H9 (cell line): ENCODE results near the gene LRRN4. TPM values are rescaled to one million over a fixed set of nuclear protein-coding genes. Genes with fewer than 3 reads are reported as not detected.

Experiments
- DNase-seq: peaks from one replicate; pipeline ENCODE4 v3.0.0-alpha.2; 2017
- H2AFZ ChIP-seq: one replicate; pipeline ENCODE4 v1.6.1; 2013; ENCODE audit warnings: mild to moderate bottlenecking, low read length, control low read depth, moderate library complexity
- H2AK5ac ChIP-seq: 2 replicates; pipeline ENCODE4 v1.6.1; 2013; ENCODE audit warnings: low read length, control low read depth, mixed read lengths; ENCODE audit not compliant: insufficient read length
- H2BK120ac ChIP-seq: one replicate; pipeline ENCODE4 v1.6.1; 2013; ENCODE audit warnings: low read depth, mild to moderate bottlenecking, low read length, control low read depth, inconsistent platforms; ENCODE audit not compliant: poor library complexity, severe bottlenecking
- H2BK12ac ChIP-seq: 2 replicates; pipeline ENCODE4 v1.6.1; 2013; ENCODE audit warnings: low read length, control low read depth, mixed read lengths, low read depth; ENCODE audit not compliant: insufficient read length
- H2BK15ac ChIP-seq: 2 replicates; pipeline ENCODE4 v1.6.1; 2013; ENCODE audit warnings: low read depth, low read length, control low read depth
- H2BK20ac ChIP-seq: one replicate; pipeline ENCODE4 v1.6.1; 2013; ENCODE audit warnings: low read depth, mild to moderate bottlenecking, low read length, control low read depth, inconsistent platforms; ENCODE audit not compliant: poor library complexity, severe bottlenecking
- H2BK5ac ChIP-seq: 2 replicates; pipeline ENCODE4 v1.6.1; 2013; ENCODE audit warnings: low read length, control low read depth, mixed read lengths; ENCODE audit not compliant: insufficient read length
- H3K14ac ChIP-seq: 2 replicates; pipeline ENCODE4 v1.6.1; 2013; ENCODE audit warnings: low read length, control low read depth; ENCODE audit not compliant: insufficient read depth
- H3K18ac ChIP-seq: 2 replicates; pipeline ENCODE4 v1.6.1; 2013; ENCODE audit warnings: low read depth, mild to moderate bottlenecking, mixed read lengths, low read length, control low read depth; ENCODE audit not compliant: insufficient read length
- H3K23ac ChIP-seq: 2 replicates; pipeline ENCODE4 v1.6.1; 2013; ENCODE audit warnings: low read length, control low read depth, mixed read lengths, low read depth; ENCODE audit not compliant: insufficient read length
- H3K23me2 ChIP-seq: 2 replicates; pipeline ENCODE4 v1.6.1; 2013; ENCODE audit warnings: low read depth, mild to moderate bottlenecking, mixed read lengths, low read length, control low read depth; ENCODE audit not compliant: insufficient read length, poor library complexity, severe bottlenecking
- H3K27ac ChIP-seq: 2 replicates; pipeline ENCODE4 v1.5.1; 2013; ENCODE audit warnings: low read length, control low read depth, mixed read lengths, low read depth; ENCODE audit not compliant: insufficient read length
- H3K27me3 ChIP-seq: 2 replicates; pipeline ENCODE4 v1.6.1; 2013; ENCODE audit warnings: low read length, control low read depth, inconsistent platforms; ENCODE audit not compliant: insufficient read depth
- H3K4ac ChIP-seq: 2 replicates; pipeline ENCODE4 v1.6.1; 2013; ENCODE audit warnings: low read depth, mild to moderate bottlenecking, control low read depth, inconsistent platforms, low read length, moderate library complexity
- H3K4me1 ChIP-seq: 2 replicates; pipeline ENCODE4 v1.6.1; 2013; ENCODE audit warnings: low read length, control low read depth, inconsistent platforms; ENCODE audit not compliant: insufficient read depth
- H3K4me2 ChIP-seq: 2 replicates; pipeline ENCODE4 v1.6.1; 2013; ENCODE audit warnings: low read length, control low read depth, mixed read lengths; ENCODE audit not compliant: insufficient read length, insufficient read depth
- H3K56ac ChIP-seq: 2 replicates; pipeline ENCODE4 v1.6.1; 2013; ENCODE audit warnings: low read depth, mild to moderate bottlenecking, mixed read lengths, low read length, control low read depth; ENCODE audit not compliant: insufficient read length
- H3K79me1 ChIP-seq: 2 replicates; pipeline ENCODE4 v1.6.1; 2013; ENCODE audit warnings: low read depth, mild to moderate bottlenecking, moderate library complexity, low read length, control low read depth, inconsistent platforms; ENCODE audit not compliant: insufficient read depth, poor library complexity, severe bottlenecking
- H3K79me2 ChIP-seq: 2 replicates; pipeline ENCODE4 v1.6.1; 2013; ENCODE audit warnings: low read length, control low read depth, inconsistent platforms; ENCODE audit not compliant: insufficient read depth
- H3K9ac ChIP-seq: 2 replicates; pipeline ENCODE4 v1.6.1; 2013; ENCODE audit warnings: low read length, control low read depth, mixed read lengths; ENCODE audit not compliant: insufficient read length; ENCODE audit errors: extremely low read depth
- H3K9me3 ChIP-seq: one replicate; pipeline ENCODE4 v1.6.1; 2013; ENCODE audit warnings: low read depth, low read length, inconsistent platforms; ENCODE audit not compliant: control insufficient read depth
- H3T11ph ChIP-seq: one replicate; pipeline ENCODE4 v1.6.1; 2013; ENCODE audit warnings: mild to moderate bottlenecking, low read length, control low read depth, inconsistent platforms
- H4K20me1 ChIP-seq: one replicate; pipeline ENCODE4 v1.6.1; 2013; ENCODE audit not compliant: control insufficient read depth, insufficient read length, insufficient read depth
- H4K5ac ChIP-seq: 2 replicates; pipeline ENCODE4 v1.6.1; 2013; ENCODE audit warnings: low read depth, mild to moderate bottlenecking, mixed read lengths, low read length, control low read depth; ENCODE audit not compliant: insufficient read length
- H4K8ac ChIP-seq: replicated peaks from 2 replicates; pipeline ENCODE4 v1.6.1; 2013; ENCODE audit warnings: low read length, control low read depth, mixed read lengths, low read depth; ENCODE audit not compliant: insufficient read length
- H4K91ac ChIP-seq: 2 replicates; pipeline ENCODE4 v1.6.1; 2013; ENCODE audit warnings: low read depth, mild to moderate bottlenecking, moderate library complexity, mixed read lengths, low read length, control low read depth; ENCODE audit not compliant: insufficient read length
- H3K27ac Mint-ChIP-seq, 3 experiments: 2 replicates in 2 of 3; 3 replicates in 1 of 3; pipeline ENCODE4 v1.8.0; 2020 to 2021; ENCODE audit warnings: mixed read lengths in 3 of 3, mild to moderate bottlenecking in 1 of 3, moderate library complexity in 1 of 3
- H3K27me3 Mint-ChIP-seq: 2 replicates; pipeline ENCODE4 v1.8.0; 2021; ENCODE audit warnings: low read depth, mild to moderate bottlenecking, moderate library complexity, mixed read lengths
- H3K36me3 Mint-ChIP-seq, 3 experiments: 2 replicates in 2 of 3; 3 replicates in 1 of 3; pipeline ENCODE4 v1.8.0; 2020 to 2021; ENCODE audit warnings: low read depth in 3 of 3, mixed read lengths in 3 of 3; ENCODE audit not compliant: insufficient read depth in 1 of 3
- H3K4me1 Mint-ChIP-seq, 2 experiments: 2 replicates each; pipeline ENCODE4 v1.8.0; 2020; ENCODE audit warnings: mixed read lengths in 2 of 2
- H3K4me3 Mint-ChIP-seq, 2 experiments: 2 replicates in 1 of 2; 3 replicates in 1 of 2; pipeline ENCODE4 v1.8.0; 2020 to 2021; ENCODE audit warnings: mild to moderate bottlenecking in 2 of 2, mixed read lengths in 2 of 2, moderate library complexity in 1 of 2
- H3K9me3 Mint-ChIP-seq, 2 experiments: 2 replicates in 1 of 2; 3 replicates in 1 of 2; pipeline ENCODE4 v1.8.0; 2020; ENCODE audit warnings: mild to moderate bottlenecking in 2 of 2, mixed read lengths in 2 of 2, moderate library complexity in 1 of 2
- WGBS: extraction: QIAGEN DNeasy Blood & Tissue Kit; methylation state at CpG from one replicate; pipeline ENCODE4 v1.1.7; 2013; ENCODE audit warnings: missing lambda C conversion rate, low lambda C conversion rate, mixed read lengths; ENCODE audit not compliant: insufficient read length; ENCODE audit errors: extremely low coverage; 5-methylcytosine and 5-hydroxymethylcytosine counted together
- total RNA-seq: library from RNA; stranded (reverse); gene quantifications from 2 replicates; pipeline ENCODE4 v1.2.1, GENCODE V29; 2021
- TF ChIP-seq, protein P1 (sequence below): fragments of 200-600 bp; sonication (generic); conservative IDR thresholded peaks from 3 replicates; pipeline ENCODE4 v1.8.0; 2021; ENCODE audit warnings: antibody characterized with exemption, mild to moderate bottlenecking

Gene LRRN4
- total RNA-seq, 1 experiment from 2014 or later: 0.22 TPM

DNA sequence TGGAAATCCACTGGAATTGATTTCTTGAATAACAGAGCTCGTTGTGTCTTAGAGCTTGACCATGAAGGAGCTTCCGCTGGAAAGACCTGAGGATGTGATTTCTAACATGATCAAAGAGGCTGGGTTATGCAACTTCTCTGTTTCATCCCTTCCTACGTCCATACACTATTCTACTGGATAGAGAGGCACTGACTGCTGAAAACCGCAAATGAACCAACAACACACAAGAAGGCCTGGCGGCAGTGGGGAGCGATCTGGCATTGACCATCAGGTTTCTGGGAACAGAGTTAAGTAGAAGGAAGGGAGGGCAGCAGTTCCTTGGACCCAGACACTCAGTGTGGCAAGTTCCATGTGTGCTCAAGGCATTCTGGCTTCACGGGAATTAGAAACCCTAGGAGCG lies 13.3 kb downstream of the LRRN4 start:
- Histone ChIP-seq H4K20me1 (no peaks in the 10 kb centered on the region), H3K4ac (no peak overlapping the region), H3K79me2 (no peaks in the 10 kb centered on the region), H3K14ac (no peak overlapping the region), H3K27me3 (no peaks in the 10 kb centered on the region), H3K79me1 (no peaks in the 10 kb centered on the region), H3T11ph (no peak overlapping the region), H2BK120ac (no peak overlapping the region), H2BK15ac (no peak overlapping the region), H2AK5ac (no peak overlapping the region), H3K27ac (no peak overlapping the region), H2BK20ac (no peak overlapping the region), H4K91ac (no peak overlapping the region), H3K23me2 (no peaks in the 10 kb centered on the region), H3K18ac (no peak overlapping the region), H3K9me3 (no peaks in the 10 kb centered on the region), H3K4me1 (no peaks in the 10 kb centered on the region), H4K8ac (no peak overlapping the region), H2BK12ac (no peak overlapping the region), H4K5ac (no peak overlapping the region), H3K9ac (no peak overlapping the region), H3K4me2 (no peak overlapping the region), H3K56ac (no peak overlapping the region), H2AFZ (no peak overlapping the region), H3K23ac (no peak overlapping the region), H2BK5ac (no peak overlapping the region)
- DNase-seq: no peak
- WGBS: no CpG with 5 or more reads among the region's 8 CpGs
- Mint-ChIP-seq H3K4me1 (peaks cover 12 to 14% of the 10 kb centered on the region in 2 experiments), H3K27ac (no peak overlapping the region; a peak in 1 of 7 replicates), H3K36me3 (peaks cover 4 to 43% (median 29%) of the 10 kb centered on the region in 3 experiments), H3K4me3 (no peak overlapping the region), H3K9me3 (no peaks in the 10 kb centered on the region), H3K27me3 (no peaks in the 10 kb centered on the region; the same call in 1 of the 2 replicates)
- TF ChIP-seq, protein P1, sequence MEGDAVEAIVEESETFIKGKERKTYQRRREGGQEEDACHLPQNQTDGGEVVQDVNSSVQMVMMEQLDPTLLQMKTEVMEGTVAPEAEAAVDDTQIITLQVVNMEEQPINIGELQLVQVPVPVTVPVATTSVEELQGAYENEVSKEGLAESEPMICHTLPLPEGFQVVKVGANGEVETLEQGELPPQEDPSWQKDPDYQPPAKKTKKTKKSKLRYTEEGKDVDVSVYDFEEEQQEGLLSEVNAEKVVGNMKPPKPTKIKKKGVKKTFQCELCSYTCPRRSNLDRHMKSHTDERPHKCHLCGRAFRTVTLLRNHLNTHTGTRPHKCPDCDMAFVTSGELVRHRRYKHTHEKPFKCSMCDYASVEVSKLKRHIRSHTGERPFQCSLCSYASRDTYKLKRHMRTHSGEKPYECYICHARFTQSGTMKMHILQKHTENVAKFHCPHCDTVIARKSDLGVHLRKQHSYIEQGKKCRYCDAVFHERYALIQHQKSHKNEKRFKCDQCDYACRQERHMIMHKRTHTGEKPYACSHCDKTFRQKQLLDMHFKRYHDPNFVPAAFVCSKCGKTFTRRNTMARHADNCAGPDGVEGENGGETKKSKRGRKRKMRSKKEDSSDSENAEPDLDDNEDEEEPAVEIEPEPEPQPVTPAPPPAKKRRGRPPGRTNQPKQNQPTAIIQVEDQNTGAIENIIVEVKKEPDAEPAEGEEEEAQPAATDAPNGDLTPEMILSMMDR: no peak
